DND-41 (cell line): ENCODE results near the gene MAP2K2.

Experiments
- ATAC-seq: fragments of 200-7000 bp; cut with Tn5 transposase; 3 replicates; pipeline ENCODE4 v1.9.1; 2021; ENCODE audit warnings: low read depth; ENCODE audit not compliant: insufficient read depth
- DNase-seq: peaks from one replicate; pipeline ENCODE4 v3.0.0-alpha.2; 2020
- H2AFZ ChIP-seq: 2 replicates; pipeline ENCODE4 v1.6.0; 2012; ENCODE audit warnings: low read depth, low read length
- H3K27ac ChIP-seq: 2 replicates; pipeline ENCODE4 v1.5.1; 2012; ENCODE audit warnings: low read length, inconsistent platforms
- H3K27me3 ChIP-seq: fragments of 200-600 bp; sonication (generic); 2 replicates; pipeline ENCODE4 v1.6.0; 2012; ENCODE audit warnings: low read length, mild to moderate bottlenecking, inconsistent platforms; ENCODE audit not compliant: insufficient read depth, poor library complexity
- H3K36me3 ChIP-seq: 2 replicates; pipeline ENCODE4 v1.5.1; 2012; ENCODE audit warnings: low read length, inconsistent platforms; ENCODE audit not compliant: insufficient read depth
- H3K4me1 ChIP-seq: 2 replicates; pipeline ENCODE4 v1.5.1; 2012; ENCODE audit warnings: mild to moderate bottlenecking, low read length; ENCODE audit not compliant: insufficient read depth
- H3K4me2 ChIP-seq: 2 replicates; pipeline ENCODE4 v1.6.0; 2012; ENCODE audit warnings: mild to moderate bottlenecking, moderate library complexity, low read length, inconsistent platforms; ENCODE audit not compliant: insufficient read depth
- H3K4me3 ChIP-seq, 2 experiments: fragments of 200-600 bp in 1 of 2; shearing (Covaris generic) in 1 of 2; 2 replicates each; pipeline ENCODE4 v1.5.1; 2012 to 2016; ENCODE audit warnings: inconsistent platforms in 2 of 2, low read length in 2 of 2, mild to moderate bottlenecking in 2 of 2, low read depth in 1 of 2, moderate library complexity in 1 of 2
- H3K79me2 ChIP-seq: 2 replicates; pipeline ENCODE4 v1.6.0; 2012; ENCODE audit warnings: low read length, inconsistent platforms; ENCODE audit not compliant: insufficient read depth
- H3K9ac ChIP-seq: 2 replicates; pipeline ENCODE4 v1.6.0; 2012; ENCODE audit warnings: low read depth, mild to moderate bottlenecking, inconsistent platforms, low read length, moderate library complexity
- H3K9me3 ChIP-seq: 2 replicates; pipeline ENCODE4 v1.5.1; 2012; ENCODE audit warnings: low read length, moderate library complexity, mild to moderate bottlenecking, inconsistent platforms; ENCODE audit not compliant: insufficient read depth, severe bottlenecking
- H4K20me1 ChIP-seq: 2 replicates; pipeline ENCODE4 v1.6.0; 2012; ENCODE audit warnings: low read length; ENCODE audit not compliant: insufficient read depth
- CTCF ChIP-seq: IDR thresholded peaks from 2 replicates; pipeline ENCODE4 v1.5.1; 2012; ENCODE audit warnings: borderline replicate concordance, low read length, moderate library complexity, mild to moderate bottlenecking; ENCODE audit not compliant: poor library complexity, severe bottlenecking; ENCODE audit errors: extremely low read depth
- EZH2 ChIP-seq: IDR thresholded peaks from 3 replicates; pipeline ENCODE4 v1.6.1; 2012; ENCODE audit warnings: borderline replicate concordance, low read depth, mild to moderate bottlenecking, moderate library complexity, low read length, inconsistent platforms; ENCODE audit not compliant: severe bottlenecking

The MAP2K2 gene

GRCh38 chr19:4049432-4049831 is 74.5 kb downstream of the MAP2K2 start:
- Histone ChIP-seq H3K9ac (no peak overlapping the region), H3K4me1 (no peaks in the 10 kb centered on the region), H4K20me1 (peaks cover 76% of the 10 kb centered on the region), H3K27ac (no peak overlapping the region), H3K79me2 (peaks cover 93% of the 10 kb centered on the region), H3K4me2 (no peak overlapping the region), H3K27me3 (no peaks in the 10 kb centered on the region), H3K36me3 (peaks cover 82% of the 10 kb centered on the region), H2AFZ (no peak overlapping the region), H3K4me3 (no peak overlapping the region), H3K9me3 (no peaks in the 10 kb centered on the region)
- TF ChIP-seq CTCF (no peak), EZH2 (no peak)
- DNase-seq = no peak
- no peak for ATAC-seq

GRCh38 chr19:4046946-4047683 is 76.8 kb downstream of the MAP2K2 start:
- Histone ChIP-seq H2AFZ (no peak overlapping the region), H3K36me3 (peaks cover 72% of the 10 kb centered on the region), H3K79me2 (peaks cover 79% of the 10 kb centered on the region), H3K4me2 (no peak overlapping the region), H3K9ac (no peak overlapping the region), H3K27ac (no peak overlapping the region), H3K4me3 (no peak overlapping the region), H3K4me1 (no peaks in the 10 kb centered on the region), H3K27me3 (no peaks in the 10 kb centered on the region), H4K20me1 (peaks cover 65% of the 10 kb centered on the region), H3K9me3 (no peaks in the 10 kb centered on the region)
- ATAC-seq (no peak), DNase-seq (no peak)
- TF ChIP-seq EZH2 (no peak), CTCF (no peak)

GRCh38 chr19:4046362-4046691 is 77.6 kb downstream of the MAP2K2 start:
- Histone ChIP-seq H3K4me1 (no peaks in the 10 kb centered on the region), H3K9me3 (no peaks in the 10 kb centered on the region), H3K9ac (no peak overlapping the region), H4K20me1 (peaks cover 60% of the 10 kb centered on the region), H3K79me2 (peaks cover 71% of the 10 kb centered on the region), H2AFZ (no peak overlapping the region), H3K36me3 (peaks cover 70% of the 10 kb centered on the region), H3K27ac (no peak overlapping the region), H3K4me3 (no peak overlapping the region), H3K27me3 (no peaks in the 10 kb centered on the region), H3K4me2 (no peak overlapping the region)
- no peak for TF ChIP-seq EZH2
- no peak for TF ChIP-seq CTCF
- ATAC-seq = no peak
- no peak for DNase-seq
